Smooth muscle cell (in vitro differentiated cells): ENCODE measurements around the gene EBF3. TPM values are rescaled to one million over a fixed set of nuclear protein-coding genes. Genes with fewer than 3 reads are reported as not detected.

Experiments used
- DNase-seq: peaks from one replicate; lab custom pipeline; 2025; ENCODE audit not compliant: unreplicated experiment; lab: John Stamatoyannopoulos, UW
- H2AFZ ChIP-seq: fragments of 200-600 bp; sonication (generic); 2 replicates; pipeline ENCODE4 v1.6.0; 2016; ENCODE audit warnings: antibody characterized with exemption, low read depth, mild to moderate bottlenecking
- H3F3A ChIP-seq: fragments of 200-600 bp; sonication (generic); 2 replicates; pipeline ENCODE4 v1.6.0; 2017; ENCODE audit warnings: antibody characterized with exemption, low read depth
- H3K27ac ChIP-seq: fragments of 200-600 bp; sonication (generic); 2 replicates; pipeline ENCODE4 v1.5.1; 2016; ENCODE audit warnings: low read depth, mild to moderate bottlenecking
- H3K27me3 ChIP-seq: fragments of 200-600 bp; sonication (generic); 2 replicates; pipeline ENCODE4 v1.6.1; 2016; ENCODE audit warnings: low read depth, mild to moderate bottlenecking
- H3K36me3 ChIP-seq: fragments of 200-600 bp; sonication (generic); 2 replicates; pipeline ENCODE4 v1.5.1; 2016; ENCODE audit warnings: low read depth
- H3K4me1 ChIP-seq: fragments of 200-600 bp; sonication (generic); 2 replicates; pipeline ENCODE4 v1.5.1; 2016; ENCODE audit warnings: low read depth
- H3K4me2 ChIP-seq: fragments of 200-600 bp; sonication (generic); 2 replicates; pipeline ENCODE4 v1.6.0; 2016; ENCODE audit warnings: mild to moderate bottlenecking
- H3K4me3 ChIP-seq: fragments of 200-600 bp; sonication (generic); 2 replicates; pipeline ENCODE4 v1.5.1; 2016; ENCODE audit warnings: mild to moderate bottlenecking
- H3K79me2 ChIP-seq: fragments of 200-600 bp; sonication (generic); 2 replicates; pipeline ENCODE4 v1.6.0; 2016; ENCODE audit warnings: low read depth, mild to moderate bottlenecking
- H3K9ac ChIP-seq: fragments of 200-600 bp; sonication (generic); 2 replicates; pipeline ENCODE4 v1.6.0; 2016; ENCODE audit warnings: low read depth
- H3K9me3 ChIP-seq: fragments of 200-600 bp; sonication (generic); replicated peaks from 2 replicates; pipeline ENCODE4 v1.5.1; 2016; ENCODE audit warnings: low read depth
- H4K20me1 ChIP-seq: fragments of 200-600 bp; sonication (generic); 2 replicates; pipeline ENCODE4 v1.6.0; 2016; ENCODE audit warnings: low read depth
- WGBS: methylation state at CpG from one replicate; pipeline ENCODE4 v1.1.7; 2016; ENCODE audit warnings: low lambda C conversion rate; 5-methylcytosine and 5-hydroxymethylcytosine counted together
- polyA plus RNA-seq: library from polyadenylated mRNA; unstranded; fragments of >200 nt; fragmentation: Nextera tagmentation; extraction: Ambion mirVana; gene quantifications from 2 replicates; pipeline ENCODE4 v1.2.1, GENCODE V29; 2016
- total RNA-seq: library from RNA; depleted of rRNA; stranded (reverse); fragments of >200 nt; gene quantifications from 2 replicates; pipeline ENCODE4 v1.2.3, GENCODE V29; 2014
- TF ChIP-seq, protein P1 (sequence below): fragments of 200-600 bp; sonication (generic); IDR thresholded peaks from 2 replicates; pipeline ENCODE4 v1.5.1; 2017; ENCODE audit warnings: borderline replicate concordance, mild to moderate bottlenecking, antibody characterized with exemption; ENCODE audit not compliant: insufficient read depth, poor library complexity, severe bottlenecking

Gene EBF3
- total and polyA plus RNA-seq, 2 experiments from 2014 or later, result not detected

- Histone ChIP-seq H2AFZ (no peak overlapping the region), H3K4me2 (no peak overlapping the region), H3K9ac (no peak overlapping the region), H3K36me3 (no peaks in the 10 kb centered on the region), H4K20me1 (no peaks in the 10 kb centered on the region), H3K9me3 (no peaks in the 10 kb centered on the region), H3K4me3 (no peak overlapping the region), H3K27ac (no peak overlapping the region), H3F3A (no peaks in the 10 kb centered on the region), H3K79me2 (no peaks in the 10 kb centered on the region), H3K27me3 (no peaks in the 10 kb centered on the region), H3K4me1 (no peaks in the 10 kb centered on the region)
- TF ChIP-seq, protein P1, sequence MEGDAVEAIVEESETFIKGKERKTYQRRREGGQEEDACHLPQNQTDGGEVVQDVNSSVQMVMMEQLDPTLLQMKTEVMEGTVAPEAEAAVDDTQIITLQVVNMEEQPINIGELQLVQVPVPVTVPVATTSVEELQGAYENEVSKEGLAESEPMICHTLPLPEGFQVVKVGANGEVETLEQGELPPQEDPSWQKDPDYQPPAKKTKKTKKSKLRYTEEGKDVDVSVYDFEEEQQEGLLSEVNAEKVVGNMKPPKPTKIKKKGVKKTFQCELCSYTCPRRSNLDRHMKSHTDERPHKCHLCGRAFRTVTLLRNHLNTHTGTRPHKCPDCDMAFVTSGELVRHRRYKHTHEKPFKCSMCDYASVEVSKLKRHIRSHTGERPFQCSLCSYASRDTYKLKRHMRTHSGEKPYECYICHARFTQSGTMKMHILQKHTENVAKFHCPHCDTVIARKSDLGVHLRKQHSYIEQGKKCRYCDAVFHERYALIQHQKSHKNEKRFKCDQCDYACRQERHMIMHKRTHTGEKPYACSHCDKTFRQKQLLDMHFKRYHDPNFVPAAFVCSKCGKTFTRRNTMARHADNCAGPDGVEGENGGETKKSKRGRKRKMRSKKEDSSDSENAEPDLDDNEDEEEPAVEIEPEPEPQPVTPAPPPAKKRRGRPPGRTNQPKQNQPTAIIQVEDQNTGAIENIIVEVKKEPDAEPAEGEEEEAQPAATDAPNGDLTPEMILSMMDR, result no peak
- DNase-seq, result no peak
- 96% methylated on average over 7 of the region's 7 CpGs for WGBS
These were observed 127.8 kb downstream of the EBF3 start for GRCh38 chr10:129836253-129836652.

GRCh38 chr10:129833994-129834739, 129.9 kb downstream of the EBF3 start:
- Histone ChIP-seq H3K4me3 (no peak overlapping the region), H3K4me2 (no peak overlapping the region), H3K27me3 (no peaks in the 10 kb centered on the region), H3K9ac (no peak overlapping the region), H3K27ac (no peak overlapping the region), H3F3A (no peaks in the 10 kb centered on the region), H4K20me1 (no peaks in the 10 kb centered on the region), H3K4me1 (no peaks in the 10 kb centered on the region), H3K36me3 (no peaks in the 10 kb centered on the region), H2AFZ (no peak overlapping the region), H3K9me3 (no peaks in the 10 kb centered on the region), H3K79me2 (no peaks in the 10 kb centered on the region)
- TF ChIP-seq, protein P1, result no peak
- WGBS, result 85% methylated on average over 15 of the region's 15 CpGs
- DNase-seq, result no peak

DNA sequence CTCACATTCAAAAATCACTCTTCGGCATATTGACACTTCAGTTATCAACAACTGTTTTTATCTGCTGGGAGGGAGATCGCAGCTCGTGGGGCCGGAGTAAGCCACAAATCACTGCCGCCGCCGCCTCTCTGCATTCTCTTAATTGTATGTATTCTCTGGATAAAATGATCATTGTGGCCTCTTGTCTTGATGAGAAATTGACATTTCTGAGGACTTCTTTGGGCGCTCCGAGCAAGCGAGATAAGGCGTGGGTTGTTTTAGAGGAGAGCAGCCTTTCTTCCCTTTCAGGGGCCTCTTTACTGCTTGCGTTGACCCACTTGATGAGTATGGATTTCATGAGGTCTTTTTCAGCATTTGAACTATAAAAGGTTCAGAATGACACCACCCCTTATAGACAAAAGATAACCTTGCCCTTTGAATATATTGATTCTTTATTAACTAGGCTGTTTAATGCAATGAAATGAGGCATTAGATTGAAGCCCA, 130.6 kb downstream of the EBF3 start:
- no peaks in the 10 kb centered on the region for H3K9me3 ChIP-seq
- H3K79me2 ChIP-seq, result no peaks in the 10 kb centered on the region
- no peaks in the 10 kb centered on the region for H3K27me3 ChIP-seq
- no peak overlapping the region for H2AFZ ChIP-seq
- no peak overlapping the region for H3K9ac ChIP-seq
- H3K36me3 ChIP-seq, result no peaks in the 10 kb centered on the region
- H4K20me1 ChIP-seq, result no peaks in the 10 kb centered on the region
- H3K4me1 ChIP-seq, result no peaks in the 10 kb centered on the region
- no peak overlapping the region for H3K4me2 ChIP-seq
- no peak for DNase-seq
- H3K27ac ChIP-seq, result no peak overlapping the region
- no peak overlapping the region for H3K4me3 ChIP-seq
- TF ChIP-seq, protein P1, result no peak
- WGBS, result 88% methylated on average over 12 of the region's 12 CpGs
- no peaks in the 10 kb centered on the region for H3F3A ChIP-seq
